Measurements from ENCODE around the gene RYR3.

RYR3 gene

GRCh38 chr15:33882921-33883320 is 572.2 kb downstream of the RYR3 start:
- DNase-seq (ENCODE audit: low read depth), result no peak

- no peak for DNase-seq (ENCODE audit: low read depth)
Measured at GRCh38 chr15:33888176-33888575, 577.4 kb downstream of the RYR3 start.

DNA sequence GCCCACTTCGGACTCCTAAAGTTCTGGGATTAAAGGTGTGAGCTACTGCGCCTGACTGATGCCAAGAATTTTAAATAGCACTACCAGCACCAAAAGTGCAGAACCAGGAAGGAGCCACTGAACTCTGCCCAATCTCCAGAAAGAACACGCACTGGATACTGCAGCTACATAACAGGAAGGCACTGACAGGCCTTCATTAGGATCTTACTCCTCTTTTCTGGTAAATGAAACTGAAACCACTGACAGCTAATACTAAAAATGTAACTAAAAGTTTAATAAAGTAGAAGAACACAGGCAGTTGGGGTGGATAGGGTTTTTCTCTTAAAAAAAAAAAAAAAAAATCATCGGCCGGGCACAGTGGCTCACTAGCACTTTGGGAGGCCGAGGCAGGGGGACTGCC is 583.4 kb downstream of the RYR3 start:
- DNase-seq (ENCODE audit: low read depth), result no peak

GRCh38 chr15:33902043-33902442 is 591.3 kb downstream of the RYR3 start:
- no peak for DNase-seq (ENCODE audit: low read depth)

DNA sequence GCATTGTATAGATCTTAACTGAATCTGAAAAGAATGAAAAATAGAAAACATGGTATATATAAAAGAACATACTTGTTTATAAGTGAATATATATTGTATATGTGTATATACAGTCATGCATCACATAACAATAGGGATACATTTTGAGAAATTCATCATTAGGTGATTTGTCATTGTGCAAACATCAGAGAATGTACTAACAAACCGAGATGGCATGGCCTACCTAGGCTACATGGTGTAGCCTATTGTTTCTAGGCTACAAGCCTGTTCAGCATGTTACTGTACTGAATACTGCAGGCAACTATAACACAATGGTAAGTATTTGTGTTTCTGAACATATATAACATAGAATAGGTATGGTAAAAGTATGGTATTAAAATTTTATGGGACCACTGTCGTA is 592.9 kb downstream of the RYR3 start:
- no peak for DNase-seq (ENCODE audit: low read depth)

DNA sequence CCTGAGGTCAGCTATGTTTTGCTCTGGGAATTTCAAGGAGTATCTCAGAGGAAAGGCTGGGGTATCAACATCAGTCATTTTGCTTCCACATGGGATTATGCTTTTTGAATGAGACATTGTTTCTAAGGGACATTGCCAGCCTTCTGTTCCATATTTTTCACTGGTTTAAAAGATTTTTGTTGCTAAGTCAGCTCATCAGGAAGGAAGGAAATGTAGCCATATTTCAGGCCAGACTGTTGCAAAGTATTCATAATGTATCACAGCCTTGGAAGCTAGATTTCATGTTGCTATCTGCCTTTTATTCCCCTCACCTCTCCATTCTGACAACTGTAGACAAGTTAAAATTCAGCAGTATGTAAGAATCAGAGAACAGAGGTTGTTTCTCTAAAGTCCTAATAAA is 596.6 kb downstream of the RYR3 start:
- DNase-seq (ENCODE audit: low read depth), result no peak

DNA sequence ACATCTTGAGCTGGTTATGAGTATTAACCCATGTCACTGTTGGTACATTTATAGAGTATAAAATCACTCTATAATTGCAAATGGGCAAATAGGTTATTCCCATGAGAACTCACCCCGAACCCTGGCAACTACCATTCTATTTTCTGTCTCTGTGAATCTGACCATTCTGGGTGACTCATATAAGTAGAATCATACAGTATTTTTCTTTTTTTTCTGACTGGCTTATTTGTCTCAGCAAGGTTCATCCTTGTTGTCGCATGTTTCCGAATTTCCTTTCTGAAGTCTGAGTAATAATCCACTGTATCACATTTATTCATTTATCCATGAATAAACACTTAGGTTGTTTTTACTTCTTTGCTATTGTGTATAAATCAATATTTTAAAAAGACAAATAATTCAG is 597.6 kb downstream of the RYR3 start:
- no peak for DNase-seq (ENCODE audit: low read depth)

- DNase-seq (ENCODE audit: low read depth), result no peak
Measured at GRCh38 chr15:33910741-33911140, 600.0 kb downstream of the RYR3 start.

DNA sequence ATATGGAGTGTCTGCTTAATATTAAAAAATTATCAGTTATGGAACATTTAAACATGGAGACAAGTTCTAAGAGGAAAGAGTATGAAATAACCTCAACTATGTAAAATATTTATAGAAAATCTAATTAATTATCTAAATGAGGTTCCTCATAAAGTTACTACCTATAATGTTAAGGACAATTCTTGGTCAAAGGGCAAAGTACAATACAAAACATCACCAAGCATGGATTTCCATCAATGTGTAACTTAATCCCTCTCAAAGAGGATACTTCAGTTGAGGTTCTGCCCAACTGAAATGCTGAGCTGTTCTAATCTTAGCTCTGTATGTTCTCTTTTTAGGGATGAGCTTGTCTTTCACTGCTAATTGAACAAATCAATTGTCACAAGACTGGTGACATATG is 601.6 kb downstream of the RYR3 start:
- no peak for DNase-seq (ENCODE audit: low read depth)

GRCh38 chr15:33913459-33913858 is 602.7 kb downstream of the RYR3 start:
- DNase-seq (ENCODE audit: low read depth), result no peak

Measured in stimulated activated CD8-positive, alpha-beta memory T cell treated with anti-CD3 and anti-CD28 coated beads, Interleukin-12 subunit alpha, Interleukin-12 subunit beta, amount 100 ng/mL, for 4 hours (primary cell).